ENCODE results near the gene CABP5. TPM values are rescaled to one million over a fixed set of nuclear protein-coding genes. Genes with fewer than 3 reads are reported as not detected.
A peak's percentile ranks its signal among the peaks of the same experiment; 100 is the strongest.

CABP5 gene
- polyA plus RNA-seq, 3 donors = 0.17 TPM; not detected in 2

DNA sequence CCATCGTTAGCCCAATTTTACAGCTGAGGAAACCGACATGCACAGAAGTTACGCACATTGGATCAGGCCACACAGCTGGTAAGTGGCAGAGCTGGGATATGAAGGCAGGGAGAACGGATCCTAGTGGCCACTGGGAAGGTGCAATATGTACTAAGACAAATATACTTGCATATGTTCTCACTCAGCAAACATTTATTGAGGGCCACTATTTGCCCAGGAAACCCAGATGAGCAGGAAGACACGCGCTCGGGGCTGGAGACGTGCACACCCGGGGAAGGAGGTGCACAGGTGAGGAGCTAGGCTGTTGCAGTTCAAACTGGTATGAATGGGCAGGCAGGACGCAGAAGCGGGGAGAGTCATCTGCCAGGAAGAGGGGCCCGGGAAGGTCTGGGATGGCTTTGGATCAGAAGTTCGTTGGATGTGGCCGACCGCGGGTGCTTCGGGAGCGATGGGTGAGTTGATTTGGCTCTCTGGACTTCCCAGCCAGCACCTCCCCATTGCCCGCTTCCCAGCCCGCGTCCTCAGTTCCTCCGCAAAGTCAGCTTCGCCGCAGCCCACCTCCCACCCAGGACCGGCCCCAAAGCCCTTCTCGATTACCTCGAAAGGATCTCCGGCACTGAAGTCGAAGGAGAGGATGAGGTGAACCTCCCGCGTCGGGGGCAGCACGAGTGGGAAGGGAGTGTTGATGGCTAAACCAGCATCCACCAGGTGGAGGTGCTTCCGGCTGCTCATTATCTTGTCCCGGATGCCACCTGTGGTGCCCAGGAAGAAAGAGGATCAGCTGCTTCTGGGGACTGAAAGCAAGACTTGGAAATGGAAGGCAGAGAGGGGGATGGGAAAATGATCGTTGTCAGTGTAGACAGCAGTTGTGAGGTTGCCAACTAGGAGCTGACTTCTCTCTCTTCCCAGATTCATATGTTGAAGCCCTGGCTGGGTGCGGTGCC lies 17.8 kb upstream of the CABP5 start:
- no peaks in the 10 kb centered on the region for H3K79me2 ChIP-seq (ENCODE audit: insufficient read depth, low read length)
- no peak for DNase-seq
- no peaks in the 10 kb centered on the region for H3K36me3 ChIP-seq (replicated peaks in 1 of 2; ENCODE audit: control insufficient read depth in 1 of 2, insufficient read depth in 2 of 2, low read length in 2 of 2)
- H3K4me2 ChIP-seq (replicated peaks; ENCODE audit: extremely low read depth, low read length, poor library complexity, severe bottlenecking) = no peak overlapping the region
- no peaks in the 10 kb centered on the region for H3K4me1 ChIP-seq (ENCODE audit: control insufficient read depth in 1 of 2, insufficient read depth in 2 of 2, low read length in 2 of 2)
- intact Hi-C loops (cut with micrococcal nuclease) = no loop called here
- no peak overlapping the region for H3K9ac ChIP-seq (ENCODE audit: insufficient read depth, low read length, poor library complexity, severe bottlenecking)
- H3K27me3 ChIP-seq (ENCODE audit: control insufficient read depth in 2 of 2, insufficient read depth in 2 of 2, low read length in 2 of 2) = no peaks in the 10 kb centered on the region
- no peaks in the 10 kb centered on the region for H4K20me1 ChIP-seq (ENCODE audit: insufficient read depth, low read length)
- H3K9me3 Mint-ChIP-seq = peaks cover 0 to 3% (median 0%) of the 10 kb centered on the region in 7 donors
- H2AFZ ChIP-seq (ENCODE audit: insufficient read depth, low read depth, low read length, poor library complexity, severe bottlenecking) = no peak overlapping the region
- peaks cover 9 to 18% (median 17%) of the 10 kb centered on the region in 3 donors for H3K27me3 Mint-ChIP-seq (ENCODE audit: low read depth in 3 of 3)
- no peak overlapping the region for H3K27ac ChIP-seq (ENCODE audit: low read depth in 1 of 2, low read length in 2 of 2)
- peak overlapping the region in 1 of 2 donors; percentile 17 for H3K4me3 Mint-ChIP-seq
- TF ChIP-seq, protein P1, sequence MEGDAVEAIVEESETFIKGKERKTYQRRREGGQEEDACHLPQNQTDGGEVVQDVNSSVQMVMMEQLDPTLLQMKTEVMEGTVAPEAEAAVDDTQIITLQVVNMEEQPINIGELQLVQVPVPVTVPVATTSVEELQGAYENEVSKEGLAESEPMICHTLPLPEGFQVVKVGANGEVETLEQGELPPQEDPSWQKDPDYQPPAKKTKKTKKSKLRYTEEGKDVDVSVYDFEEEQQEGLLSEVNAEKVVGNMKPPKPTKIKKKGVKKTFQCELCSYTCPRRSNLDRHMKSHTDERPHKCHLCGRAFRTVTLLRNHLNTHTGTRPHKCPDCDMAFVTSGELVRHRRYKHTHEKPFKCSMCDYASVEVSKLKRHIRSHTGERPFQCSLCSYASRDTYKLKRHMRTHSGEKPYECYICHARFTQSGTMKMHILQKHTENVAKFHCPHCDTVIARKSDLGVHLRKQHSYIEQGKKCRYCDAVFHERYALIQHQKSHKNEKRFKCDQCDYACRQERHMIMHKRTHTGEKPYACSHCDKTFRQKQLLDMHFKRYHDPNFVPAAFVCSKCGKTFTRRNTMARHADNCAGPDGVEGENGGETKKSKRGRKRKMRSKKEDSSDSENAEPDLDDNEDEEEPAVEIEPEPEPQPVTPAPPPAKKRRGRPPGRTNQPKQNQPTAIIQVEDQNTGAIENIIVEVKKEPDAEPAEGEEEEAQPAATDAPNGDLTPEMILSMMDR (IDR thresholded peaks at IDR 0.05) = no peak
- H3K36me3 Mint-ChIP-seq = no peaks in the 10 kb centered on the region
- H3K4me1 Mint-ChIP-seq = peaks cover 2% of the 10 kb centered on the region
- H3K27ac Mint-ChIP-seq = peak overlapping the region in 1 of 7 donors; percentile 14
- H3K4me3 ChIP-seq (replicated peaks in 1 of 3; ENCODE audit: low read depth in 2 of 3, low read length in 3 of 3) = no peak overlapping the region
- 53% methylated on average over 18 of the region's 37 CpGs for WGBS (ENCODE audit: insufficient coverage)
- H3K9me3 ChIP-seq (replicated peaks in 1 of 2; ENCODE audit: control insufficient read depth in 1 of 2, insufficient read depth in 1 of 2, low read length in 2 of 2) = no peaks in the 10 kb centered on the region

DNA sequence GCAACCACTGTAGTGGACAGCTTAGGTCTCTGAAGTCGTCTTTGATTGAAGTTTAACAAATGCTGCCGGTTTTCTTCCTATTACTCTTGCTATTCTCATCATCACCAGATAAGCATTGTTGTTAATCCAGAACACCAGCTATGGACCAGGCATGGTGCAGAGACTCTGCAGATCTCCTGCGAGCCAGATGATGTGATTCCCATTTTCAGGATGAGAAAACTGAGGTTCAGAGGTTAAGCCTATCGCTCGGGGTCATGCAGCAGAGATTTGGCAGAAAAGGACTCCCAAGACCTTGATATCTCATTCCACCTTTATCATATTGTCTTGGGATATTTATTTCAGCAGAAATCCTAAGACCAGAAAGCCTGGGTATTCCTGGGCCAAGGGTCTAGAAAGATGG lies 16.5 kb upstream of the CABP5 start:
- TF ChIP-seq, protein P1 (IDR thresholded peaks at IDR 0.05) = no peak
- Mint-ChIP-seq H3K27me3 (ENCODE audit: low read depth in 3 of 3) (peaks cover 9 to 17% (median 15%) of the 10 kb centered on the region in 3 donors), H3K4me3 (no peak overlapping the region), H3K27ac (no peak overlapping the region), H3K4me1 (peaks cover 2% of the 10 kb centered on the region), H3K9me3 (peaks cover 0 to 3% (median 0%) of the 10 kb centered on the region in 7 donors), H3K36me3 (no peaks in the 10 kb centered on the region)
- 97% methylated on average over 5 of the region's 5 CpGs for WGBS (ENCODE audit: insufficient coverage)
- Histone ChIP-seq H3K4me2 (replicated peaks; ENCODE audit: extremely low read depth, low read length, poor library complexity, severe bottlenecking) (no peak overlapping the region), H3K36me3 (replicated peaks in 1 of 2; ENCODE audit: control insufficient read depth in 1 of 2, insufficient read depth in 2 of 2, low read length in 2 of 2) (no peaks in the 10 kb centered on the region), H4K20me1 (ENCODE audit: insufficient read depth, low read length) (no peaks in the 10 kb centered on the region), H3K27ac (ENCODE audit: low read depth in 1 of 2, low read length in 2 of 2) (no peak overlapping the region), H2AFZ (ENCODE audit: insufficient read depth, low read depth, low read length, poor library complexity, severe bottlenecking) (no peak overlapping the region), H3K9ac (ENCODE audit: insufficient read depth, low read length, poor library complexity, severe bottlenecking) (no peak overlapping the region), H3K9me3 (replicated peaks in 1 of 2; ENCODE audit: control insufficient read depth in 1 of 2, insufficient read depth in 1 of 2, low read length in 2 of 2) (no peaks in the 10 kb centered on the region), H3K4me1 (ENCODE audit: control insufficient read depth in 1 of 2, insufficient read depth in 2 of 2, low read length in 2 of 2) (no peaks in the 10 kb centered on the region), H3K79me2 (ENCODE audit: insufficient read depth, low read length) (no peaks in the 10 kb centered on the region), H3K4me3 (replicated peaks in 1 of 3; ENCODE audit: low read depth in 2 of 3, low read length in 3 of 3) (no peak overlapping the region), H3K27me3 (ENCODE audit: control insufficient read depth in 2 of 2, insufficient read depth in 2 of 2, low read length in 2 of 2) (no peaks in the 10 kb centered on the region)
- intact Hi-C loops (cut with micrococcal nuclease) = no loop called here
- DNase-seq = no peak
